ENCODE results near the gene TMEM129. TPM values are rescaled to one million over a fixed set of nuclear protein-coding genes. Genes with fewer than 3 reads are reported as not detected.

TMEM129 gene
- total and polyA plus RNA-seq, 2 donors (not counting 1 experiment from before 2014, with no cell fraction given) = 15.0 to 39.6 TPM

DNA sequence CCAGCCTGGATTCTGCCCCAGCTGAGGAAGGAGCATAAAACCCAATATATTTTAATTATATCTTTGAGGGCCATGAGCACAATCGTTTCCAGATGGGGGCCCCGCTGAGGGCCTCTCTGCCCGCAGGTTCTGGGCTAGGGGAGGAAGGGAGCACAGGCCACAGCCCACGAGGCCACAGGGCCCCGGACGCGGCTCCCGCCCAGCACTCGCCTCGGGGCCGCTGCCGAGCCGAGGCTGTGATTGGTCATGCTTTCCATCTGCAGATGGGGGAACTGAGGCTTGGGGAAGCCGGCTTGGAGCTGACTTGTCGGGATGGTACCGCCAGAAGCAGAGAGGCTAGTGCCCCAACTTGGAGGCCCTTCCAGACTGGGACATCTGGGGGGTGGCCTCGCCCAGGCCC lies 34.2 kb upstream of the TMEM129 start:
- no peak for DNase-seq (ENCODE audit: low read depth in 2 of 2)
- no peak overlapping the region for H3K4me2 ChIP-seq (ENCODE audit: extremely low read depth, insufficient read depth, low read length)
- no peaks in the 10 kb centered on the region for H3K36me3 ChIP-seq (ENCODE audit: control insufficient read depth, insufficient read depth, low read length)
- TF ChIP-seq EZH2 (IDR thresholded peaks at IDR 0.05; ENCODE audit: low read length, missing control alignments) = no peak
- TF ChIP-seq, protein P1, sequence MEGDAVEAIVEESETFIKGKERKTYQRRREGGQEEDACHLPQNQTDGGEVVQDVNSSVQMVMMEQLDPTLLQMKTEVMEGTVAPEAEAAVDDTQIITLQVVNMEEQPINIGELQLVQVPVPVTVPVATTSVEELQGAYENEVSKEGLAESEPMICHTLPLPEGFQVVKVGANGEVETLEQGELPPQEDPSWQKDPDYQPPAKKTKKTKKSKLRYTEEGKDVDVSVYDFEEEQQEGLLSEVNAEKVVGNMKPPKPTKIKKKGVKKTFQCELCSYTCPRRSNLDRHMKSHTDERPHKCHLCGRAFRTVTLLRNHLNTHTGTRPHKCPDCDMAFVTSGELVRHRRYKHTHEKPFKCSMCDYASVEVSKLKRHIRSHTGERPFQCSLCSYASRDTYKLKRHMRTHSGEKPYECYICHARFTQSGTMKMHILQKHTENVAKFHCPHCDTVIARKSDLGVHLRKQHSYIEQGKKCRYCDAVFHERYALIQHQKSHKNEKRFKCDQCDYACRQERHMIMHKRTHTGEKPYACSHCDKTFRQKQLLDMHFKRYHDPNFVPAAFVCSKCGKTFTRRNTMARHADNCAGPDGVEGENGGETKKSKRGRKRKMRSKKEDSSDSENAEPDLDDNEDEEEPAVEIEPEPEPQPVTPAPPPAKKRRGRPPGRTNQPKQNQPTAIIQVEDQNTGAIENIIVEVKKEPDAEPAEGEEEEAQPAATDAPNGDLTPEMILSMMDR (conservative IDR thresholded peaks at IDR 0.05 in 1 of 2, IDR thresholded peaks at IDR 0.05 in 1 of 2; ENCODE audit: low read depth in 1 of 2, low read length in 2 of 2) = no peak
- no peak overlapping the region for H3K27ac ChIP-seq (ENCODE audit: insufficient read depth, low read length)
- H3K4me3 ChIP-seq (replicated peaks in 1 of 4; ENCODE audit: control extremely low read depth in 1 of 4, insufficient read depth in 1 of 4, low read depth in 3 of 4, low read length in 4 of 4) = no peak overlapping the region
- H3K9me3 ChIP-seq (ENCODE audit: control insufficient read depth, insufficient read depth, low read depth, low read length) = no peaks in the 10 kb centered on the region
- H3K27me3 ChIP-seq (ENCODE audit: control insufficient read depth, insufficient read depth, low read length) = no peaks in the 10 kb centered on the region
- H2AFZ ChIP-seq (ENCODE audit: low read length) = no peak overlapping the region
- no peaks in the 10 kb centered on the region for H4K20me1 ChIP-seq (ENCODE audit: control insufficient read depth, extremely low read depth, insufficient read depth, low read length)
- H3K9ac ChIP-seq (ENCODE audit: insufficient read depth, low read length) = no peak overlapping the region
- H3K79me2 ChIP-seq (ENCODE audit: control insufficient read depth, insufficient read depth, low read length) = no peaks in the 10 kb centered on the region
- no peaks in the 10 kb centered on the region for H3K4me1 ChIP-seq (ENCODE audit: control insufficient read depth, extremely low read depth, insufficient read depth, low read length)

DNA sequence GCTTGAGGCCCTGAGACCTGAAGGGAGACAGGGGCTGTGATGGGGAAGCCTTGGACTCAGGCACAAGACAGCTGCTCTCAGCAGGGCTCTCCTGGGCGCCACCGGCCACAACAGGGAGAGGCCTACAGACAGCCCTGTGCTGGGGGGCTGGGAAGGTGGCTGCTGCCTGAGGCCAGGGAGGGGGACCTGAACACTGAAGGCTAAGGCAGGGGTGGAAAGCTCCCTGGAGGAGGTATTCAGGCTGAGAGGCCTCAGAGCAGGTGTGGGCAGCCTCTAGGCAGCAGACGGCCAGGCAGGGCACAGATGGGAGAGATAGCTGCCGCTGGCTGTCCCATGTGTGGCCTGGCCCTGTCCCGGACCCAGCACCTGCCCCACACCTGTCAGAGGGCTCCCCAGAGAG lies 33.2 kb upstream of the TMEM129 start:
- no peaks in the 10 kb centered on the region for H3K4me1 ChIP-seq (ENCODE audit: control insufficient read depth, extremely low read depth, insufficient read depth, low read length)
- no peak overlapping the region for H2AFZ ChIP-seq (ENCODE audit: low read length)
- H3K36me3 ChIP-seq (ENCODE audit: control insufficient read depth, insufficient read depth, low read length) = no peaks in the 10 kb centered on the region
- H3K9me3 ChIP-seq (ENCODE audit: control insufficient read depth, insufficient read depth, low read depth, low read length) = no peaks in the 10 kb centered on the region
- no peak overlapping the region for H3K9ac ChIP-seq (ENCODE audit: insufficient read depth, low read length)
- no peak for DNase-seq (ENCODE audit: low read depth in 2 of 2)
- no peaks in the 10 kb centered on the region for H4K20me1 ChIP-seq (ENCODE audit: control insufficient read depth, extremely low read depth, insufficient read depth, low read length)
- H3K4me2 ChIP-seq (ENCODE audit: extremely low read depth, insufficient read depth, low read length) = no peak overlapping the region
- no peak overlapping the region for H3K27ac ChIP-seq (ENCODE audit: insufficient read depth, low read length)
- TF ChIP-seq, protein P1 (conservative IDR thresholded peaks at IDR 0.05 in 1 of 2, IDR thresholded peaks at IDR 0.05 in 1 of 2; ENCODE audit: low read depth in 1 of 2, low read length in 2 of 2) = no peak
- no peak for TF ChIP-seq EZH2 (IDR thresholded peaks at IDR 0.05; ENCODE audit: low read length, missing control alignments)
- H3K4me3 ChIP-seq (replicated peaks in 1 of 4; ENCODE audit: control extremely low read depth in 1 of 4, insufficient read depth in 1 of 4, low read depth in 3 of 4, low read length in 4 of 4) = no peak overlapping the region
- no peaks in the 10 kb centered on the region for H3K27me3 ChIP-seq (ENCODE audit: control insufficient read depth, insufficient read depth, low read length)
- H3K79me2 ChIP-seq (ENCODE audit: control insufficient read depth, insufficient read depth, low read length) = no peaks in the 10 kb centered on the region

DNA sequence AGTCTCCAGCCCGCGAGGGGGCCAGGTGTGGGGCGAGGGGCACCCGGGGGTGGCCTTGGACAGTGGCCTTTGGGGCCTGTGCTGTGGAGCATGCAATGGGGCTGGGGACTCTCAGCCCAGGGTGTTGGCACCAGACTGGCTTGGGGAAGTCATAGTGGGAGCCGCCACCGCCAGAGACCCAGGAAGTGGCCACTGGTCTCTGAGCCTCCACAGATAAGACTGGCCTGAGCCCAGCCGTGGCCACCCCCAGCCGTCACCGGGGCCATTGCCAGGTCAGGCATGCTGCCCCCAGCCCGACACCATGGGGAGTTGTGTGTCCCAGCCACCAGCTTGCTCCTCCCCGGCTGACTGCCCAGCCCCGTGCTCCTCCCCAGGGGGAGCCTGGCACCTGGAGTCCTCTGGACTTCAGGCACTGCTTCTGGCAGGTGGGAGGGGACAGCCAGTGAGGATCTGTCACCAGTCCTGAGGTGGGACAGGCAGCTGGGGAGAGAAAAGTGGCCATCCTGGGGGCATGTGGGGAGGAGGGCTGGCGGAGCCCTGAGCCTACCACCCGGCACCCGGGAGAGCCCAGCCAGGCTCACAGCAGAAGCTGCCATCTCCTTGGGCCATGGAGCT lies 32.7 kb upstream of the TMEM129 start:
- DNase-seq (ENCODE audit: low read depth in 2 of 2) = no peak
- Histone ChIP-seq H3K4me1 (ENCODE audit: control insufficient read depth, extremely low read depth, insufficient read depth, low read length) (no peaks in the 10 kb centered on the region), H2AFZ (ENCODE audit: low read length) (no peak overlapping the region), H3K27ac (ENCODE audit: insufficient read depth, low read length) (no peak overlapping the region), H3K9ac (ENCODE audit: insufficient read depth, low read length) (no peak overlapping the region), H3K27me3 (ENCODE audit: control insufficient read depth, insufficient read depth, low read length) (no peaks in the 10 kb centered on the region), H3K9me3 (ENCODE audit: control insufficient read depth, insufficient read depth, low read depth, low read length) (no peaks in the 10 kb centered on the region), H4K20me1 (ENCODE audit: control insufficient read depth, extremely low read depth, insufficient read depth, low read length) (no peaks in the 10 kb centered on the region), H3K4me2 (ENCODE audit: extremely low read depth, insufficient read depth, low read length) (no peak overlapping the region), H3K79me2 (ENCODE audit: control insufficient read depth, insufficient read depth, low read length) (no peaks in the 10 kb centered on the region), H3K36me3 (ENCODE audit: control insufficient read depth, insufficient read depth, low read length) (no peaks in the 10 kb centered on the region), H3K4me3 (replicated peaks in 1 of 4; ENCODE audit: control extremely low read depth in 1 of 4, insufficient read depth in 1 of 4, low read depth in 3 of 4, low read length in 4 of 4) (no peak overlapping the region)
- TF ChIP-seq, protein P1 (conservative IDR thresholded peaks at IDR 0.05 in 1 of 2, IDR thresholded peaks at IDR 0.05 in 1 of 2; ENCODE audit: low read depth in 1 of 2, low read length in 2 of 2) = no peak
- TF ChIP-seq EZH2 (IDR thresholded peaks at IDR 0.05; ENCODE audit: low read length, missing control alignments) = no peak
